ENCODE measurements around the gene GAB2. TPM values are rescaled to one million over a fixed set of nuclear protein-coding genes. Genes with fewer than 3 reads are reported as not detected.
A peak's percentile ranks its signal among the peaks of the same experiment; 100 is the strongest.

The GAB2 gene
- polyA plus RNA-seq, 2 of the 4 experiments (the other 2 are of a cell fraction): 2.8 to 4.7 TPM

- FAIRE-seq (no peak), ATAC-seq (no peak), DNase-seq (ENCODE audit: low read depth in 1 of 2, low spot score in 1 of 2) (no peak)
- no peak overlapping the region for H3K27ac ChIP-seq
- no peak overlapping the region for H3K4me2 ChIP-seq
- 80% methylated on average over 5 of the region's 6 CpGs for WGBS (ENCODE audit: missing lambda C conversion rate)
- TF ChIP-seq CHD4 (IDR thresholded peaks at IDR 0.05; ENCODE audit: borderline replicate concordance) (no peak), PHF8 (IDR thresholded peaks at IDR 0.05; ENCODE audit: borderline replicate concordance, low read depth) (no peak), HES2 (IDR thresholded peaks at IDR 0.05) (no peak), SMC3 (IDR thresholded peaks at IDR 0.05) (no peak), HOXB5 (CRISPR knock-in tag; IDR thresholded peaks at IDR 0.05) (no peak), NPAS2 (CRISPR knock-in tag; IDR thresholded peaks at IDR 0.05; ENCODE audit: borderline replicate concordance) (no peak), ZSCAN20 (CRISPR knock-in tag; IDR thresholded peaks at IDR 0.05) (no peak), ATOH8 (CRISPR knock-in tag; IDR thresholded peaks at IDR 0.05; ENCODE audit: low read depth) (no peak), MAFK (IDR thresholded peaks at IDR 0.05; ENCODE audit: partially characterized antibody) (no peak), JUNB (IDR thresholded peaks at IDR 0.05) (no peak), TFCP2L1 (CRISPR knock-in tag; IDR thresholded peaks at IDR 0.05) (no peak), RFX5 (IDR thresholded peaks at IDR 0.05) (no peak), HMGXB4 (CRISPR knock-in tag; IDR thresholded peaks at IDR 0.05; ENCODE audit: borderline replicate concordance) (no peak)
- TF ChIP-seq, protein P1, sequence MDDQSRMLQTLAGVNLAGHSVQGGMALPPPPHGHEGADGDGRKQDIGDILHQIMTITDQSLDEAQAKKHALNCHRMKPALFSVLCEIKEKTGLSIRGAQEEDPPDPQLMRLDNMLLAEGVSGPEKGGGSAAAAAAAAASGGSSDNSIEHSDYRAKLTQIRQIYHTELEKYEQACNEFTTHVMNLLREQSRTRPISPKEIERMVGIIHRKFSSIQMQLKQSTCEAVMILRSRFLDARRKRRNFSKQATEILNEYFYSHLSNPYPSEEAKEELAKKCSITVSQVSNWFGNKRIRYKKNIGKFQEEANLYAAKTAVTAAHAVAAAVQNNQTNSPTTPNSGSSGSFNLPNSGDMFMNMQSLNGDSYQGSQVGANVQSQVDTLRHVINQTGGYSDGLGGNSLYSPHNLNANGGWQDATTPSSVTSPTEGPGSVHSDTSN (IDR thresholded peaks at IDR 0.05): no peak
- TF ChIP-seq, protein P2, sequence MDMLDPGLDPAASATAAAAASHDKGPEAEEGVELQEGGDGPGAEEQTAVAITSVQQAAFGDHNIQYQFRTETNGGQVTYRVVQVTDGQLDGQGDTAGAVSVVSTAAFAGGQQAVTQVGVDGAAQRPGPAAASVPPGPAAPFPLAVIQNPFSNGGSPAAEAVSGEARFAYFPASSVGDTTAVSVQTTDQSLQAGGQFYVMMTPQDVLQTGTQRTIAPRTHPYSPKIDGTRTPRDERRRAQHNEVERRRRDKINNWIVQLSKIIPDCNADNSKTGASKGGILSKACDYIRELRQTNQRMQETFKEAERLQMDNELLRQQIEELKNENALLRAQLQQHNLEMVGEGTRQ (IDR thresholded peaks at IDR 0.05): no peak
- POLR2A ChIA-PET: no interaction called here
- H3K4me3 ChIP-seq: no peak overlapping the region
- CTCF ChIA-PET: no interaction called here
- H3K4me1 ChIP-seq: no peaks in the 10 kb centered on the region
- no peaks in the 10 kb centered on the region for H3K9me3 ChIP-seq
Measured at GRCh38 chr11:78171951-78172350, 245.7 kb downstream of the GAB2 start.

GRCh38 chr11:78170874-78171549 is 246.6 kb downstream of the GAB2 start:
- no peak for DNase-seq (ENCODE audit: low read depth in 1 of 2, low spot score in 1 of 2)
- no peak overlapping the region for H3K4me2 ChIP-seq
- no peak overlapping the region for H3K4me3 ChIP-seq
- H3K9me3 ChIP-seq: no peaks in the 10 kb centered on the region
- FAIRE-seq: no peak
- no peaks in the 10 kb centered on the region for H3K4me1 ChIP-seq
- ATAC-seq: no peak
- POLR2A ChIA-PET: no interaction called here
- TF ChIP-seq POLR2AphosphoS2 (conservative IDR thresholded peaks at IDR 0.05; ENCODE audit: low read length): no peak
- TF ChIP-seq HES2 (IDR thresholded peaks at IDR 0.05): no peak
- TF ChIP-seq NFE2L2 (conservative IDR thresholded peaks at IDR 0.05; ENCODE audit: low read length): peak; percentile 20; the same call in 1 of the 2 replicates
- TF ChIP-seq FOSL2 (IDR thresholded peaks at IDR 0.05): no peak
- TF ChIP-seq FOSL2 (CRISPR knock-in tag; IDR thresholded peaks at IDR 0.05): no peak
- CTCF ChIA-PET: interaction anchor here (1.3 kb wide), 1 partner anchor 394 kb away, joined by 4 read pairs; no protein-coding TSS in a partner anchor
- WGBS (ENCODE audit: missing lambda C conversion rate): 77% methylated on average over 7 of the region's 7 CpGs
- H3K27ac ChIP-seq: no peak overlapping the region
